Embryonic facial prominence (tissue), 1 donor: ENCODE results near the gene GLIS1.
"Not testable (repeated sequence)": the region's sequence is repeated elsewhere in the genome, so short reads cannot be mapped to it uniquely, and the experiment has no call there.

Experiments
- DNase-seq: peaks from one replicate; pipeline ENCODE4 v3.0.0-alpha.2; 2016; ENCODE audit errors: extremely low spot score

Gene GLIS1

GRCh38 chr1:53561503-53562105, 177.4 kb downstream of the GLIS1 start:
- DNase-seq, result no peak

DNA sequence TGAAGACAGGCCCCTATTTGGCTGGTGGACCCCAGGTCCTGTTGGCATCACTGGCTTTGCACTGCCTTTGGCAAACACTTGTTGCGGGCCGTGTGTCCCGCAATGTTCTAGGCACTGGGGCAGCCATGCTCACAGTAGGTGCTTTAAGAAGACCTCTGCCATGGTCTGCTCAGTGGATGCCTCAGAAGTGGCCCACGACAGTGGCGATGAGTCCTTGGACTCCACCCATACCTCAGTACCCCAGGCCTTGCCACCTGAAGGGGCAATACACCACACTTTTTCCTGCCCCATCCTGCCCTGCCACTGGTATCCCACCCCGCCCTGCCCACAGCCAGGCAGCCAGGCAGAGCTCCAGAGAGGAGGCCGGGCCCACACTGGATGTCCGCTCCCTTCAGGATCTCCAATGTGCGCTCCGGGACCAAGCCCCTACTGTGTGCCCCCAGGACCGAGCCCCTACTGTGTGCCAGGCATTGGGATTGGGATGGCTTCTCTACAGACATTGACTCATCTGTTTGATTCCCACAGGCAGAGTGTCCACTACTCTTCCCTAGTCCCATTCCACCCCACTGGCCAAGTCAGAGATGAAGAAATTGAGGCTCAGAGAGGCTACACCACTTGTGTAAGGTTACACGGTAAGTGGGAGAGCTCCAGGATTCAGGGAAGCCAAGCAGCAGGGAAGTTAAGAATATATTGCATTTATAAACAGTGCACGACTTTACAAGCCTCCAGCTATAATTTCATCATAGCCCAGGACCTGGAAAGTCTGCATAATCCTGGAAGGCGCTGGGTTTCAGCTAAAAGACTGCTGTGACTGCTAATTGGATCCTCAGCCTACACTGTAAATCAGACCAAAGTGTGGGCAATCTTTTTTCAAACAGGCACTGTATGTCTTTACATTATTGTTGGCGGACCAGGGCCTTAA, 178.1 kb downstream of the GLIS1 start:
- DNase-seq, result no peak

DNA sequence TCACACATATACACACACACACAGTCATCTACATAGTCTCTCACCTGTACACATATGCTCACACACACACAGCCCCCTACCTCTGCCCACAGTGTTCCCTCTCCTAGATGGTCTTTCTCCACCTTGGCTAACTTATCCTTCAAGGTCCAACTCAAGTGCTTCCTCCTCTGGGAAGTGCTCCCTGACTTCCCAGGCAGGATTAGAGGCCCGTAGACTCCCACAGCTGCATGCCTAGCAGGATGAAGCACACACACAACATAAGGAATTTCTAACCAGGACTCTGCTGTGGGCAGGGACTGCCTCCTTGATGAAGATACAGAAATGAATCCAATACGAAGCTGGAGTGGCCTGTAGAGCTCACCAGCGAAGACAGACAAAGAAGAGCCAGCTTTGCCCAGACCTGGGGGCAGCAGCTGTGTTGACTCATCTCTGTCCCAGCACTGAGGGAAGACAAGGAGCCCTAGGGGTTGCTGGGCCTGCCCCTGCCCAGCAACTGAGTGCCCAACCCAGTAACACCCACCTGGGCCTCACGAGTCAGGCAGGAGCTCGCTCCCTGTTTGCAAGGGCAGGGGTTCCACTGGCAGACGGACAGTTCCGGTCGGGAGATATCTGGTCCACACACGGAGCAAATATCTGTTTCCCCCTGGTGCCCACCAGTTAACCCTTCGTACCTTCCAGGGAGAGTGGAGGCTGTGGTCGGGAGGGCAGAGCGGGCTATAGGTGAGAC, 178.9 kb downstream of the GLIS1 start:
- no peak for DNase-seq

GRCh38 chr1:53559391-53559815, 179.6 kb downstream of the GLIS1 start:
- no peak for DNase-seq

- no peak for DNase-seq
Measured at GRCh38 chr1:53558739-53559315, 180.1 kb downstream of the GLIS1 start.

DNA sequence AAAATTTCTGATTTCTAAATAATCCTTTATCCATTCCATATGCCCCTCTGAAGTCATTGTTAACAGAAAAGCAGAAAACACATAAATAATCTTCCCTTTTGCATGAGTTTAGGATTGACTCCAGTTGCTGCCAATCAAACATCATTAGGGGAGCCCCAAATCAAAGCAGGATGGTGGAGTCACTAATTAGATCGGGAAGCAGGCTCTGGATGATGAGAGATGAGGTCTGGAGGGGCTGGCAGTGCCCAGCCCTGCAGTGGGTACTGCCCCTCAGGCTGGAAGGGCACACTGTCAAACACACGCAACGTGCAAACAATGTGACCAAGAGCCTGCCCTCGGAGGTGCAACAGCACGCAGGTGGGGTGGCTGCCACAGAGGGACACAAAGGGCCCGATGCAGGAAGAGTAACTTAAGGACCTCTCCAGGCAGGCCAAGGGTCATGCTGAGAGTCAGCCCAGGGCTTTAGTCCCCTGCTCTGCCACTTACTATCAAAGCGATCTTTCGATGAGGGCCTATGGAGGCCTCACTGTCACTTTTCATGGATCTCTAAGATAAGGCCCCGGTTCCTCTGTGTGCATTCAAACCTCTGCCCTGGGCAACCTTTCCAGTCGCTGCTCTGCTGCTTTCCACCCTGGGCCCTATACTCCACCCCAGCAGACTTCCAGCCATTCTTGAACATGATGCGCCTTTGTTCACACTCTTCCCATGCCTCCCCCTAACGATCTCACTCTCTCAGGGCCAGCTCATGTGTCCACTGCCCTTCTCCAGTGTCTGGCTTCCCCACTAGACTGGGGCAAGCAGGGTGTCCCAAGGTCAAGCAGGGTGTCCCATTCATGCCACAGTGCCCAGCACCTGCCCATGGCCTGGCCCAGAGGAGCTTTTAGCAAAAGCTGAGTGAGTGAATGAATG, 180.9 kb downstream of the GLIS1 start:
- no peak for DNase-seq

DNA sequence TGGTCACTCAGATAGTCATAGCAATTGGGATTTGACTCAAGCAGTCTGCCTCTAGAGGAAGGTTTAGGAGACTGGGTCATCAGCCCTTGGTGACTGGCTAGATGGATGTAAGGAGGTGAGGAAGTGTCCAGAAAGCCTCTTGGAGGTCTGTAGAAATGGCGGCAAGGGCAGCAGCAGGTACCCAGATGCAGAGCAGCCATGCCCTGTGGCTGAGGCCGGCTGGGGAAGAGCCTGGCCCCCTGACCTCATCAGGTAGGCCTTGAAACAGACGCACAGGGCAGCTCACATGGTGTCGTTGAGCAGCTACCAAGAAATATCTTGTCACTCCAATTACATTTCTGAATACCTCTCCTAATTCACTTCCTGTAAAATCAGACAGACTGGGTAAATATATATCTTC, 181.6 kb downstream of the GLIS1 start:
- DNase-seq, result no peak

DNA sequence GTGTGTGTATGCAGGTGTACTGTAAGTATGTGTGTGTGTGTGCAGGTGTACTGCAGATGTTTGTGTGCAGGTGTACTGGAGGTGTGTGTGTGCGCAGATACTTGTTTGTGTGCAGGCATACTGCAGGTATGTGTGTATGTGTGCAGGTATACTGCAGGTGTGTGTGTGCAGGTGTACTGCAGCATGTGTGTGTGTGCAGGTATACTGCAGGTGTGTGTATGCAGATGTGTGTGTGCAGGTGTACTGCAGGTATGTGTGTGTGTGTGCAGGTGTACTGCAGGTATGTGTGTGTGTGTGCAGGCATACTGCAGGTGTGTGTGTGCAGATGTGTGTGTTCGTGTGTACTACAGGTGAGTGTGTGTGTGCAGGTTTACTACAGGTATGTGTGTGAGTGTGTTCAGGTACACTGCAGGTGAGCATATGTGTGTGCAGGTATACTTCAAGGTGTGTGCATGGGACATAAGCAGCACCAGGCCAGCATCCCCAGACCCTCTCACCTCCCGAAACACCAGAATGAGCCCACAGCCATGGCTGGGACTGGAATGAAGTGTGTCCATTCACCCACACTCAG, 182.2 kb downstream of the GLIS1 start:
- DNase-seq, result no peak

DNA sequence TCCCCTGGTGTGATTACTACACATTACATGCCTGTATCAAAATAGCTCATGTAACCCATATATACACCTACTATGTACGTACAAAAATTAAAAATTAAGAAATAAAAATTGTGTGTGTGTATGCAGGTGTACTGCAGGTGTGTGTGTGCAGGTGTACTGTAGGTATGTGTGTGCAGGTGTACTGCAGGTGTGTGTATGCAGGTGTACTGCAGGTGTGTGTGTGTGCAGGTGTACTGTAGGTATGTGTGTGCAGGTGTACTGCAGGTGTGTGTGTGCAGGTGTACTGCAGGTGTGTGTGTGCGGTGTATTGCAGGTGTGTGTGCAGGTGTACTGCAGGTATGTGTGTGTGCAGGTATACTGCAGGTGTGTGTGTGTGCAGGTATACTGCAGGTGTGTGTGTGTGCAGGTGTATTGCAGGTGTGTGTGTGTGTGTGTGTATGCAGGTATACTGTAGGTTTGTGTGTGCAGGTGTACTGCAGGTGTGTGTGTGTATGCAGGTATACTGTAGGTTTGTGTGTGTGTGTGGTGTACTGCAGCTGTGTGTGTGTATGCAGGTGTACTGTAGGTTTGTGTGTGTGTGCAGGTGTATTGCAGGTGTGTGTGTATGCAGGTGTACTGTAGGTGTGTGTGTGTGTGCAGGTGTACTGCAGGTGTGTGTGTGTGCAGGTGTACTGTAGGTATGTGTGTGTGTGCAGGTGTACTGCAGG, 183.2 kb downstream of the GLIS1 start:
- DNase-seq, result not testable (repeated sequence)

- no peak for DNase-seq
Measured at GRCh38 chr1:53554592-53555305, 184.2 kb downstream of the GLIS1 start.

DNA sequence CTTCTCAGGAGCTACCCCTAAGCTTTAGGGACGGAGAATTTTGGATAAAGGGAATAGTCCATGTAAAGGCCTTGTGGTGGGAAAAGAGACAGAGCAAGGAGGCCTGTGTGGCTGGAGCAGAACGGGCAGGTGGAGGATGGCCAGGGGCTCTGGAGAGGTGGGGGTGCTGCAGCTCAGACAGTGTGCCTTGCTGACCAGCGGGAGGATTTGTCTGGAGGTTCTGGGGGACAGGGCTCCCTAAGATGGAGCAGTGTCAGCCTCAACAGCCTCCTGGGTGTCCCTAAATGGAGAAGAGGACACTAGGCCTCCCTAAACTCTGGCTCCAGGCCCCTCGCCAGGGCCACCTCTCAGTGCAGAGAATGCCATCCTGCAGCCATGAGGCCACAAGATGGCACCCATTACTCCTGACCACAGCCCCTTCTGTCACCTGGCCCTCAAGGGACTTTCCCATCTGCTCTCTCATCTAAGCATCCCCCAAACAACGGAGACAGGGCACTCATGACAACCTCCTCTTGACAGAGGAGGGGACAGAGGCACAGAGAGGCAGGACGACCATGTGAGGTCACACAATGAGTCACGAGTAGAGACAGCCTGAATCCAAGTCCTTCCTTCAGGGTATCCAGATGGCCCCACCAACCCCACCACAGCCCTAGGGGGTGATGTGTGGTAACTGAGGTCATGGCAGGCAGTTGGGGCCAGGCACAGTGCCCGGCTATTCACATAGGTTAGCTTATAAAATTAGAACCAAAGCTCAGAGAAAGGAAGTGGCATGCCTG, 185.0 kb downstream of the GLIS1 start:
- DNase-seq, result no peak

GRCh38 chr1:53552981-53553733, 185.8 kb downstream of the GLIS1 start:
- no peak for DNase-seq

GRCh38 chr1:53552146-53552861, 186.7 kb downstream of the GLIS1 start:
- no peak for DNase-seq

- no peak for DNase-seq
Measured at GRCh38 chr1:53551428-53551995, 187.5 kb downstream of the GLIS1 start.

GRCh38 chr1:53550201-53550741, 188.7 kb downstream of the GLIS1 start:
- DNase-seq, result no peak

DNA sequence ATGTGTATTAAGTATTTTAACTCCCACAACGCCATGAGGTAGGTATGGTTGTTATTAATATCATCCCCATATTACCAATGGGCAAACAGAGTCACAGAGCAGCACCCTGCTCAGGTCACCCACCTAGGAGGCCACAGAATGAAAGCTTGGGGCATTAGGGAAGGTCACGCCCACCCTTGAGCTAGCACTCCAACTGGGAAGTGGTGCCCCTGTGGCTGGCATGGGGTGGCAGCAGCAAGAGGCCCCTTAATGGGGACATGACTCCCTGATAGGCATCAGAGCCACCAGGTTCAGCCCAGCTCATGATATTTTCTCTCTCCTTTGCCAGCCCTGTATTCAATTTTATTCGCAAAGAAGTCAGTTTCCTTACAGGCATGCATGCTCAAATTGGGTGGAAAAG, 189.2 kb downstream of the GLIS1 start:
- no peak for DNase-seq

- no peak for DNase-seq
Measured at GRCh38 chr1:53549287-53549686, 189.7 kb downstream of the GLIS1 start.
